Upper lobe of left lung (tissue), 6 donors: ENCODE data around the gene EAF1. TPM values are rescaled to one million over a fixed set of nuclear protein-coding genes. Genes with fewer than 3 reads are reported as not detected.

Experiments
- ATAC-seq, 2 donors: fragments of 200-7000 bp; cut with Tn5 transposase; one replicate each; pipeline ENCODE4 v1.9.1; 2022; ENCODE audit warnings: mild to moderate bottlenecking in 2 of 2, moderate library complexity in 2 of 2; ENCODE audit not compliant: low FRiP score in 2 of 2
- DNase-seq, 2 donors: peaks; one replicate each; pipeline ENCODE4 v3.0.0-alpha.2; 2019 to 2020
- H3K27ac ChIP-seq, 4 donors: fragments of 200-600 bp; sonication (generic); one replicate each; pipeline ENCODE4 v1.5.1; 2016 to 2019
- H3K27me3 ChIP-seq, 4 donors: fragments of 200-600 bp; sonication (generic); one replicate each; pipeline ENCODE4 v1.5.1; 2017 to 2019
- H3K36me3 ChIP-seq, 4 donors: fragments of 200-600 bp; sonication (generic); one replicate each; pipeline ENCODE4 v1.5.1; 2016 to 2019
- H3K4me1 ChIP-seq, 4 donors: fragments of 200-600 bp; sonication (generic); one replicate each; pipeline ENCODE4 v1.5.1; 2018 to 2019
- H3K4me3 ChIP-seq, 4 donors: fragments of 200-600 bp; sonication (generic); one replicate each; pipeline ENCODE4 v1.5.1; 2017 to 2019; ENCODE audit warnings: mild to moderate bottlenecking in 2 of 4, moderate library complexity in 1 of 4
- H3K9me3 ChIP-seq, 4 donors: fragments of 200-600 bp; sonication (generic); one replicate each; pipeline ENCODE4 v1.5.1; 2018 to 2019
- EP300 ChIP-seq, 4 donors: sonication (generic); formaldehyde crosslinking; IDR thresholded peaks; one replicate each; pipeline ENCODE4 v1.5.1; 2017; ENCODE audit warnings: antibody characterized with exemption in 4 of 4, control low read depth in 2 of 4
- POLR2A ChIP-seq, 4 donors: fragments of 450-650 bp; IDR thresholded peaks; one replicate each; pipeline ENCODE4 v1.5.1; 2016 to 2017; ENCODE audit warnings: antibody characterized with exemption in 4 of 4, mild to moderate bottlenecking in 2 of 4
- POLR2AphosphoS5 ChIP-seq, 2 donors: sonication (generic); formaldehyde crosslinking; IDR thresholded peaks; one replicate each; pipeline ENCODE4 v1.5.1; 2017; ENCODE audit warnings: antibody characterized with exemption in 2 of 2
- WGBS, 2 donors: methylation state at CpG; one replicate each; pipeline ENCODE4 v1.1.5; 2017 to 2018; 5-methylcytosine and 5-hydroxymethylcytosine counted together
- total RNA-seq, 6 donors: library from RNA; depleted of rRNA in 4 of 6; stranded (reverse); fragments of >200 nt in 4 of 6; gene quantifications; one replicate each; pipeline versions ENCODE4 v1.1.0 to v1.2.1, GENCODE V29; 2016 to 2021
- TF ChIP-seq, protein P1 (sequence below), 6 experiments: fragments of 450-650 bp in 4 of 6; fragments of 200-600 bp in 2 of 6; sonication (generic) in 2 of 6; IDR thresholded peaks; one replicate each; pipeline ENCODE4 v1.5.1; 2016 to 2019; ENCODE audit warnings: antibody characterized with exemption in 6 of 6
- donor health status: DM: no; HTN: no; CAD: no; lungs with moderate emphysema.
- donor health status: DM: no; HTN: yes; CAD: no; lungs with severe emphysema.

EAF1 gene
- total RNA-seq, 6 donors from 2014 or later, result 21.1 to 45.1 (median 31.7) TPM

DNA sequence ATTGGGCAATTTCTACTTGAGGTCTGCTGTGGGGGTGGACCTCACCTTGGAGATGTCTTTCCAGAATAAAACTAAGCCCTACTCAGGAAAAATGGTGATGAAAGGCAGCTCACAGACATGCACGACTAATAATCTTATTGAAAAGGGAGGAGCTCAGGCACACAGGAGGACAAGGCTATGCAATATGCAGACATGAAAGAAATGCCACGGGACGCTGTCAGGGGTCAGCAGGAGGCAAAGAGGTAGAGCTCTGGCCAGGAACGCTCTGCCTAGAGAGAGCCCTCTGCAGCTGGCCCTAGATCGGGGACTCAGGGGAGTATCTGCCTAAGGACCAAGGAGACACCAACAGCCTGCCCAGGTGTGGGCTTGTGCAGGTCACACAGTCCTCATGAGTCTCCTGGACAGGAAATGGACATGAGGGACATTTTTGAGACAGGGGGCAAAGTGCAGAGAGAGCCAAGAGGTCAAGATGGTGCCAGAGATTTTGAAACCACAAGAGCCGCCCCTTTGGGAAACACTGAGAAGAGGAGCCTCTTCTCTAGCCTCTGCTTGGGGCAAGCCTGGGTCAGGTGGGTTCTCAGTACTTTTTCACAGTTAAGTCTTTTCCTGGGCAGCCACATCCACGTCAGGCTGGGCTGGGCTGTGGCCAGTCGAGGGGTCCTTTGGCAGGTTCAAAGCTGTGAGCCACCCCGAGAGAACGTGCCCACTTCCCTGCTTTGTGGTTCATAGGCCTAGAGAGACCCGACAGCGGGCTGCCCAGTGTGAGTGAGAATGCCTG lies 23.2 kb downstream of the EAF1 start:
- Histone ChIP-seq H3K27ac (no peak overlapping the region), H3K9me3 (no peaks in the 10 kb centered on the region), H3K27me3 (no peaks in the 10 kb centered on the region), H3K4me3 (no peak overlapping the region), H3K36me3 (no peaks in the 10 kb centered on the region), H3K4me1 (no peaks in the 10 kb centered on the region)
- ATAC-seq (no peak), DNase-seq (peak in 1 of 2 donors; percentile 33)
- TF ChIP-seq POLR2A (IDR thresholded peaks at IDR 0.05) (no peak), EP300 (IDR thresholded peaks at IDR 0.05) (no peak), POLR2AphosphoS5 (IDR thresholded peaks at IDR 0.05) (no peak)
- TF ChIP-seq, protein P1, sequence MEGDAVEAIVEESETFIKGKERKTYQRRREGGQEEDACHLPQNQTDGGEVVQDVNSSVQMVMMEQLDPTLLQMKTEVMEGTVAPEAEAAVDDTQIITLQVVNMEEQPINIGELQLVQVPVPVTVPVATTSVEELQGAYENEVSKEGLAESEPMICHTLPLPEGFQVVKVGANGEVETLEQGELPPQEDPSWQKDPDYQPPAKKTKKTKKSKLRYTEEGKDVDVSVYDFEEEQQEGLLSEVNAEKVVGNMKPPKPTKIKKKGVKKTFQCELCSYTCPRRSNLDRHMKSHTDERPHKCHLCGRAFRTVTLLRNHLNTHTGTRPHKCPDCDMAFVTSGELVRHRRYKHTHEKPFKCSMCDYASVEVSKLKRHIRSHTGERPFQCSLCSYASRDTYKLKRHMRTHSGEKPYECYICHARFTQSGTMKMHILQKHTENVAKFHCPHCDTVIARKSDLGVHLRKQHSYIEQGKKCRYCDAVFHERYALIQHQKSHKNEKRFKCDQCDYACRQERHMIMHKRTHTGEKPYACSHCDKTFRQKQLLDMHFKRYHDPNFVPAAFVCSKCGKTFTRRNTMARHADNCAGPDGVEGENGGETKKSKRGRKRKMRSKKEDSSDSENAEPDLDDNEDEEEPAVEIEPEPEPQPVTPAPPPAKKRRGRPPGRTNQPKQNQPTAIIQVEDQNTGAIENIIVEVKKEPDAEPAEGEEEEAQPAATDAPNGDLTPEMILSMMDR (IDR thresholded peaks at IDR 0.05), result no peak
- 93 to 94% methylated on average over 12 of the region's 12 CpGs for WGBS, 2 donors

GRCh38 chr3:15451216-15452113 lies 24.1 kb downstream of the EAF1 start:
- no peak overlapping the region for H3K4me3 ChIP-seq
- no peaks in the 10 kb centered on the region for H3K9me3 ChIP-seq
- ATAC-seq (no peak), DNase-seq (peak in 1 of 2 donors; percentile 32)
- TF ChIP-seq EP300 (IDR thresholded peaks at IDR 0.05) (no peak), POLR2A (IDR thresholded peaks at IDR 0.05) (no peak), POLR2AphosphoS5 (IDR thresholded peaks at IDR 0.05) (no peak)
- TF ChIP-seq, protein P1 (IDR thresholded peaks at IDR 0.05), result no peak
- H3K27ac ChIP-seq, result no peak overlapping the region
- no peaks in the 10 kb centered on the region for H3K4me1 ChIP-seq
- H3K27me3 ChIP-seq, result no peaks in the 10 kb centered on the region
- WGBS, 2 donors, result 91 to 93% methylated on average over 18 of the region's 18 CpGs
- H3K36me3 ChIP-seq, result no peaks in the 10 kb centered on the region

GRCh38 chr3:15452156-15452555 lies 24.8 kb downstream of the EAF1 start:
- TF ChIP-seq POLR2AphosphoS5 (IDR thresholded peaks at IDR 0.05) (no peak), EP300 (IDR thresholded peaks at IDR 0.05) (no peak), POLR2A (IDR thresholded peaks at IDR 0.05) (no peak)
- TF ChIP-seq, protein P1 (IDR thresholded peaks at IDR 0.05), result no peak
- WGBS, 2 donors, result 85 to 92% methylated on average over 9 of the region's 9 CpGs
- Histone ChIP-seq H3K9me3 (no peaks in the 10 kb centered on the region), H3K27me3 (no peaks in the 10 kb centered on the region), H3K36me3 (no peaks in the 10 kb centered on the region), H3K4me1 (no peaks in the 10 kb centered on the region), H3K4me3 (no peak overlapping the region), H3K27ac (no peak overlapping the region)
- no peak for ATAC-seq
- no peak for DNase-seq

DNA sequence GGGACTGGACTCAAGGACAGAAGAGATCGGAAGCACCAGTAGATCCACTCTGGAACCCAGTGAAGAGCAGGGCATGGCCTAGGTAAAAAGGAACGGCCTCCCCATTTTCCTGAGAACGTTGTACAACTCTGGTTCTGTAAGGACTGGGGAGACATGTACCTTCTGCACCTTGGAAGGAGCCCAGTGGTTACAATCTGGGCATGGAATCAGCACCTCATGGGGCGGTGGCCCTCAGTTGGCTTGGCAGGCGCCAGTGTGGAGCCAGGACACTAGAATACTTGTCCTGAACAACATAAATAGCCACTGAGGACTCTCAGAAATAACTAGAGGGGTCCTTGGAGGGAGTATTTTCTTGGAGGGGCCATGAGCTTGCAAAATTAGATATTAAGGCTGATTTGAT lies 25.6 kb downstream of the EAF1 start:
- WGBS, 2 donors, result 84 to 93% methylated on average over 5 of the region's 5 CpGs
- ATAC-seq, result no peak

More for the DNA sequence above, 25.6 kb downstream of the EAF1 start:
- Histone ChIP-seq H3K4me1 (no peaks in the 10 kb centered on the region), H3K36me3 (no peaks in the 10 kb centered on the region), H3K27ac (no peak overlapping the region), H3K9me3 (no peaks in the 10 kb centered on the region), H3K4me3 (no peak overlapping the region), H3K27me3 (no peaks in the 10 kb centered on the region)
- TF ChIP-seq POLR2A (IDR thresholded peaks at IDR 0.05), result no peak
- TF ChIP-seq EP300 (IDR thresholded peaks at IDR 0.05), result no peak
- TF ChIP-seq, protein P1 (IDR thresholded peaks at IDR 0.05), result no peak
- no peak for TF ChIP-seq POLR2AphosphoS5 (IDR thresholded peaks at IDR 0.05)
- no peak for DNase-seq
